HCT116 (cell line): Measurements from ENCODE around the gene ANO4.

Source experiments
- ELF1 ChIP-seq: IDR thresholded peaks from 2 replicates; pipeline ENCODE4 v1.6.1; 2012; ENCODE audit warnings: low read depth, borderline replicate concordance
- EZH2 ChIP-seq: fragments of 200-600 bp; sonication (generic); IDR thresholded peaks from 2 replicates; pipeline ENCODE4 v1.6.1; 2017; ENCODE audit warnings: antibody characterized with exemption, mixed run types
- FOSL1 ChIP-seq: IDR thresholded peaks from 2 replicates; pipeline ENCODE4 v1.6.1; 2012; ENCODE audit warnings: low read depth
- POLR2A ChIP-seq: IDR thresholded peaks from 2 replicates; pipeline ENCODE4 v1.7.0; 2011; ENCODE audit warnings: borderline replicate concordance; ENCODE audit not compliant: insufficient read depth, insufficient read length; ENCODE audit errors: extremely low read depth
- SP1 ChIP-seq: IDR thresholded peaks from 2 replicates; pipeline ENCODE4 v1.6.1; 2012; ENCODE audit warnings: low read depth
- SRF ChIP-seq: IDR thresholded peaks from 2 replicates; pipeline ENCODE4 v1.6.1; 2012; ENCODE audit warnings: low read depth
- ZNF274 ChIP-seq: fragments of 200-500 bp; sonication (Bioruptor generic); IDR thresholded peaks from 2 replicates; pipeline ENCODE4 v1.6.1; 2014; ENCODE audit warnings: mild to moderate bottlenecking, low read depth, low read length, inconsistent platforms
- TF ChIP-seq, protein P1 (sequence below), 3 experiments: fragments of 200-600 bp in 1 of 3; sonication (generic) in 1 of 3; IDR thresholded peaks in 2 of 3; conservative IDR thresholded peaks in 1 of 3; 2 replicates each; pipeline ENCODE4 v1.5.1; 2012 to 2017; ENCODE audit warnings: low read depth in 2 of 3, low read length in 2 of 3, antibody characterized with exemption in 1 of 3, borderline replicate concordance in 1 of 3, control low read depth in 1 of 3, mild to moderate bottlenecking in 1 of 3, mixed read lengths in 1 of 3, mixed run types in 1 of 3, moderate library complexity in 1 of 3; ENCODE audit not compliant: insufficient read depth in 1 of 3
- TF ChIP-seq, protein P2 (sequence below): IDR thresholded peaks from 2 replicates; pipeline ENCODE4 v1.6.1; 2012; ENCODE audit warnings: low read depth

DNA sequence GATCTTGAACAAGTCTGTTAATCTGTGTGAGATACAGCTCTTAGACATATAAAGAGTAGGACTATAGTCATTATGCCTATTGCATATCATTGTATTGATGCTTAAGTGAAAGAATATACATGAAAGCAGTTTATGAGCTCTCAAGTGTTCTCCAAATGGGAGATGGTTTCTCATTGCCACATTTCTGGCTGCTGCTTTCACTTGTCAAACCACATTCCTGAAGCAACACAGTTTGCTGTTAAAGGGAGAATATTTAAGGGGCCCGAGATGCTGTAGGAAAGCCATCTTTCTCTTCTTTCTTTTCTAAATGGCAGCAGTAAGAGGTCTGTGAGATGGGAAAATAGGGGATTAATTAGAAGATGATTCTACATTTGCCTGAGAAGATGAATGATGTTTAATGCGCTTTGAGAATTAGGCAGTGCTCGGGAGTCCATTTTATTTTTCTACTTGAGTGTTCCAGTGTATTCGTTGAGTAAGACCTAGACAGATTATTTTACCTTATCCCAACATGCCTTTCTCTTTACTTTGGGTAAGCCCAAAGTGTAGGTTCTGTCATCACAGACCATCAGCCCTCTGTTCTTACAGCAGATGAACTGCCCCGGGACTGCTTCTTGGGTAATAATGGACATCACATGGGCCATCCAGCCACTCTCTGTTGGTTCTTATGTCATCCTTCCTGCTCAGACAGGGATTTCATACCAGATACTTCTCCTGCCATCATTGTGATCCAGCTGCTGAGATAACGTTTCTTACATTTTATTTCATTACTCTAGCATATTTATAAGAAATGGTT is 35.6 kb downstream of the ANO4 start:
- TF ChIP-seq POLR2A (no peak), ZNF274 (no peak), ELF1 (no peak), EZH2 (no peak), FOSL1 (no peak), SRF (no peak), SP1 (no peak)
- TF ChIP-seq, protein P1, sequence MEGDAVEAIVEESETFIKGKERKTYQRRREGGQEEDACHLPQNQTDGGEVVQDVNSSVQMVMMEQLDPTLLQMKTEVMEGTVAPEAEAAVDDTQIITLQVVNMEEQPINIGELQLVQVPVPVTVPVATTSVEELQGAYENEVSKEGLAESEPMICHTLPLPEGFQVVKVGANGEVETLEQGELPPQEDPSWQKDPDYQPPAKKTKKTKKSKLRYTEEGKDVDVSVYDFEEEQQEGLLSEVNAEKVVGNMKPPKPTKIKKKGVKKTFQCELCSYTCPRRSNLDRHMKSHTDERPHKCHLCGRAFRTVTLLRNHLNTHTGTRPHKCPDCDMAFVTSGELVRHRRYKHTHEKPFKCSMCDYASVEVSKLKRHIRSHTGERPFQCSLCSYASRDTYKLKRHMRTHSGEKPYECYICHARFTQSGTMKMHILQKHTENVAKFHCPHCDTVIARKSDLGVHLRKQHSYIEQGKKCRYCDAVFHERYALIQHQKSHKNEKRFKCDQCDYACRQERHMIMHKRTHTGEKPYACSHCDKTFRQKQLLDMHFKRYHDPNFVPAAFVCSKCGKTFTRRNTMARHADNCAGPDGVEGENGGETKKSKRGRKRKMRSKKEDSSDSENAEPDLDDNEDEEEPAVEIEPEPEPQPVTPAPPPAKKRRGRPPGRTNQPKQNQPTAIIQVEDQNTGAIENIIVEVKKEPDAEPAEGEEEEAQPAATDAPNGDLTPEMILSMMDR (IDR thresholded peaks at IDR 0.05 in 2 of 3, conservative IDR thresholded peaks at IDR 0.05 in 1 of 3; ENCODE audit: borderline replicate concordance in 1 of 3, insufficient read depth in 1 of 3, low read depth in 2 of 3, low read length in 2 of 3): no peak
- TF ChIP-seq, protein P2, sequence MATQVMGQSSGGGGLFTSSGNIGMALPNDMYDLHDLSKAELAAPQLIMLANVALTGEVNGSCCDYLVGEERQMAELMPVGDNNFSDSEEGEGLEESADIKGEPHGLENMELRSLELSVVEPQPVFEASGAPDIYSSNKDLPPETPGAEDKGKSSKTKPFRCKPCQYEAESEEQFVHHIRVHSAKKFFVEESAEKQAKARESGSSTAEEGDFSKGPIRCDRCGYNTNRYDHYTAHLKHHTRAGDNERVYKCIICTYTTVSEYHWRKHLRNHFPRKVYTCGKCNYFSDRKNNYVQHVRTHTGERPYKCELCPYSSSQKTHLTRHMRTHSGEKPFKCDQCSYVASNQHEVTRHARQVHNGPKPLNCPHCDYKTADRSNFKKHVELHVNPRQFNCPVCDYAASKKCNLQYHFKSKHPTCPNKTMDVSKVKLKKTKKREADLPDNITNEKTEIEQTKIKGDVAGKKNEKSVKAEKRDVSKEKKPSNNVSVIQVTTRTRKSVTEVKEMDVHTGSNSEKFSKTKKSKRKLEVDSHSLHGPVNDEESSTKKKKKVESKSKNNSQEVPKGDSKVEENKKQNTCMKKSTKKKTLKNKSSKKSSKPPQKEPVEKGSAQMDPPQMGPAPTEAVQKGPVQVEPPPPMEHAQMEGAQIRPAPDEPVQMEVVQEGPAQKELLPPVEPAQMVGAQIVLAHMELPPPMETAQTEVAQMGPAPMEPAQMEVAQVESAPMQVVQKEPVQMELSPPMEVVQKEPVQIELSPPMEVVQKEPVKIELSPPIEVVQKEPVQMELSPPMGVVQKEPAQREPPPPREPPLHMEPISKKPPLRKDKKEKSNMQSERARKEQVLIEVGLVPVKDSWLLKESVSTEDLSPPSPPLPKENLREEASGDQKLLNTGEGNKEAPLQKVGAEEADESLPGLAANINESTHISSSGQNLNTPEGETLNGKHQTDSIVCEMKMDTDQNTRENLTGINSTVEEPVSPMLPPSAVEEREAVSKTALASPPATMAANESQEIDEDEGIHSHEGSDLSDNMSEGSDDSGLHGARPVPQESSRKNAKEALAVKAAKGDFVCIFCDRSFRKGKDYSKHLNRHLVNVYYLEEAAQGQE: no peak
